Fibroblast of lung (primary cell): Measurements from ENCODE around the gene TRPM3. TPM values are rescaled to one million over a fixed set of nuclear protein-coding genes. Genes with fewer than 3 reads are reported as not detected.
A peak's percentile ranks its signal among the peaks of the same experiment; 100 is the strongest.

ENCODE experiments used
- DNase-seq, 2 donors: peaks; one replicate each; pipeline versions ENCODE4 v3.0.0 to v3.0.0-alpha.2; 2010; ENCODE audit warnings: low read depth in 2 of 2
- H2AFZ ChIP-seq: 2 replicates; pipeline ENCODE4 v1.5.1; 2012; ENCODE audit warnings: low read length, control low read depth, inconsistent platforms
- H3K27ac ChIP-seq: 2 replicates; pipeline ENCODE4 v1.5.1; 2011; ENCODE audit warnings: low read length, control low read depth; ENCODE audit not compliant: insufficient read depth
- H3K27me3 ChIP-seq: 2 replicates; pipeline ENCODE4 v1.5.1; 2011; ENCODE audit warnings: mild to moderate bottlenecking, low read length; ENCODE audit not compliant: control insufficient read depth, insufficient read depth
- H3K36me3 ChIP-seq: 2 replicates; pipeline ENCODE4 v1.5.1; 2011; ENCODE audit warnings: low read length; ENCODE audit not compliant: control insufficient read depth, insufficient read depth
- H3K4me1 ChIP-seq: 2 replicates; pipeline ENCODE4 v1.5.1; 2011; ENCODE audit warnings: low read length; ENCODE audit not compliant: control insufficient read depth, insufficient read depth; ENCODE audit errors: extremely low read depth
- H3K4me2 ChIP-seq: 2 replicates; pipeline ENCODE4 v1.5.1; 2011; ENCODE audit warnings: low read length, control low read depth; ENCODE audit not compliant: insufficient read depth; ENCODE audit errors: extremely low read depth
- H3K4me3 ChIP-seq, 4 experiments: fragments of 200-600 bp in 1 of 4; sonication (generic) in 1 of 4; replicated peaks in 1 of 4; 2 replicates each; pipeline ENCODE4 v1.5.1; 2011 to 2016; ENCODE audit warnings: low read length in 4 of 4, low read depth in 3 of 4, mild to moderate bottlenecking in 3 of 4, control low read depth in 2 of 4, inconsistent platforms in 1 of 4, mixed read lengths in 1 of 4; ENCODE audit not compliant: insufficient read depth in 1 of 4; ENCODE audit errors: control extremely low read depth in 1 of 4
- H3K79me2 ChIP-seq: 2 replicates; pipeline ENCODE4 v1.5.1; 2012; ENCODE audit warnings: mild to moderate bottlenecking, low read length, inconsistent platforms; ENCODE audit not compliant: control insufficient read depth, insufficient read depth
- H3K9ac ChIP-seq: 2 replicates; pipeline ENCODE4 v1.5.1; 2011; ENCODE audit warnings: mild to moderate bottlenecking, low read length, control low read depth; ENCODE audit not compliant: insufficient read depth
- H3K9me3 ChIP-seq: 2 replicates; pipeline ENCODE4 v1.5.1; 2012; ENCODE audit warnings: low read depth, low read length; ENCODE audit not compliant: control insufficient read depth, insufficient read depth
- H4K20me1 ChIP-seq: 2 replicates; pipeline ENCODE4 v1.5.1; 2011; ENCODE audit warnings: low read length; ENCODE audit not compliant: control insufficient read depth, insufficient read depth; ENCODE audit errors: extremely low read depth
- CTCF ChIP-seq, 2 donors: IDR thresholded peaks in 1 of 2; conservative IDR thresholded peaks in 1 of 2; 1 replicate in 1 of 2; 2 replicates in 1 of 2; pipeline ENCODE4 v1.5.1; 2011 to 2012; ENCODE audit warnings: low read length in 2 of 2, control low read depth in 1 of 2, inconsistent platforms in 1 of 2, low read depth in 1 of 2, mild to moderate bottlenecking in 1 of 2
- EZH2 ChIP-seq: IDR thresholded peaks from 2 replicates; pipeline ENCODE4 v1.5.1; 2012; ENCODE audit warnings: low read length, control low read depth, mild to moderate bottlenecking; ENCODE audit errors: missing control alignments
- polyA plus RNA-seq, 2 donors: library from polyadenylated mRNA; depleted of rRNA in 1 of 2; stranded (reverse) in 1 of 2; unstranded in 1 of 2; fragments of >200 nt; gene quantifications; 2 replicates each; pipeline ENCODE4 v1.2.1, GENCODE V29; 2011 to 2012; ENCODE audit warnings: missing spikeins in 1 of 2
- total RNA-seq: library from RNA; depleted of rRNA; stranded (reverse); fragments of >200 nt; gene quantifications from 2 replicates; pipeline ENCODE4 v1.2.1, GENCODE V29; 2014

The TRPM3 gene
- total and polyA plus RNA-seq, 2 donors (not counting 1 experiment from before 2014, with no cell fraction given), result 0.05 to 0.50 TPM

DNA sequence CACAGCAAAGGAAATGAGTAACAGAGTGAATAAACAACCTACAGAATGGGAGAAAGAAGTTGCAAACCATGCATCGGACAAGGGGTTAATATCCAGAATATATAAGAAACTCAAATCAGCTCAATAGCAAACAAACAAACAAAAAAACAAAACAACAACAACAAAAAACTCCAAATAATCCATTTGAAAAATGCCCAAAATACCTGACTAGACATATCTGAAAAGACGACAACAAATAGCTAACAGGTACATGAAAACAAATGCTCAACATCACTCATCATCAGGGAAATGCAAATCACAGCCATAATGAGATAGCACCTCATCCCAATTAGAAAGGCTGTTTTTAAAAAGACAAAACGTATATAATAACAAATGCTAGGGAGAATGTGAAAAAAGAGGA lies 111.2 kb downstream of the TRPM3 start:
- no peaks in the 10 kb centered on the region for H3K27me3 ChIP-seq
- no peaks in the 10 kb centered on the region for H3K79me2 ChIP-seq
- no peaks in the 10 kb centered on the region for H3K4me1 ChIP-seq
- H2AFZ ChIP-seq, result no peak overlapping the region
- H3K4me2 ChIP-seq, result no peak overlapping the region
- DNase-seq, result no peak
- H3K9ac ChIP-seq, result no peak overlapping the region
- no peak overlapping the region for H3K4me3 ChIP-seq
- H3K36me3 ChIP-seq, result no peaks in the 10 kb centered on the region
- H3K27ac ChIP-seq, result no peak overlapping the region
- H4K20me1 ChIP-seq, result no peaks in the 10 kb centered on the region
- no peaks in the 10 kb centered on the region for H3K9me3 ChIP-seq
- TF ChIP-seq EZH2 (no peak), CTCF (conservative IDR thresholded peaks at IDR 0.05 in 1 of 2, IDR thresholded peaks at IDR 0.05 in 1 of 2; ENCODE audit: low read depth in 1 of 2, low read length in 2 of 2) (no peak)

GRCh38 chr9:71005456-71005855 lies 116.0 kb downstream of the TRPM3 start:
- H3K9ac ChIP-seq, result no peak overlapping the region
- no peak overlapping the region for H3K27ac ChIP-seq
- H3K79me2 ChIP-seq, result no peaks in the 10 kb centered on the region
- H3K36me3 ChIP-seq, result no peaks in the 10 kb centered on the region
- H3K4me1 ChIP-seq, result no peaks in the 10 kb centered on the region
- H3K4me2 ChIP-seq, result no peak overlapping the region
- no peak overlapping the region for H3K4me3 ChIP-seq
- no peak overlapping the region for H2AFZ ChIP-seq
- DNase-seq, result no peak
- H3K9me3 ChIP-seq, result no peaks in the 10 kb centered on the region
- no peak for TF ChIP-seq CTCF (conservative IDR thresholded peaks at IDR 0.05 in 1 of 2, IDR thresholded peaks at IDR 0.05 in 1 of 2; ENCODE audit: low read depth in 1 of 2, low read length in 2 of 2)
- no peak for TF ChIP-seq EZH2
- H3K27me3 ChIP-seq, result no peaks in the 10 kb centered on the region
- no peaks in the 10 kb centered on the region for H4K20me1 ChIP-seq

DNA sequence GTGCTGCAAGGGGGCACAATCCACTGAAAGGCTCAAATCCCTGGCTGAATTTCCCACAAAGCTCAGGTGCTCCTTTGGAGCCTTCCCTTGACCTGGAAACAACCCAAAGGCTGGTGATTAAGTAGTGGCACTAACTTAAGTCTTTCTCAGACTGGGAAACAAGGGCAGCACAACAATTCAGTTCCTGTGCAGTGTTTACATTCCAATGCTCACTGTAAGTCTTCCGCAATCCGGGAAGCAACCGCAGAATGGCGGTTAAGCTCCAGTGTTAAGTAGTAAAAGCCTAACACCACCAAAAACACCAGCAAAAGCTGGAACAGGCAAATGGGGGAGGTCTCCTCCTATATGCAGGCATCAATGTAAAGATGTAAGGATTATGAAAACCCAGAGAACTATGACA lies 117.2 kb downstream of the TRPM3 start:
- Histone ChIP-seq H3K27me3 (no peaks in the 10 kb centered on the region), H3K4me3 (no peak overlapping the region), H3K9me3 (no peaks in the 10 kb centered on the region), H3K4me2 (no peak overlapping the region), H3K36me3 (no peaks in the 10 kb centered on the region), H4K20me1 (no peaks in the 10 kb centered on the region), H3K4me1 (no peaks in the 10 kb centered on the region), H3K27ac (no peak overlapping the region), H3K79me2 (no peaks in the 10 kb centered on the region), H2AFZ (no peak overlapping the region), H3K9ac (no peak overlapping the region)
- TF ChIP-seq EZH2 (no peak), CTCF (conservative IDR thresholded peaks at IDR 0.05 in 1 of 2, IDR thresholded peaks at IDR 0.05 in 1 of 2; ENCODE audit: low read depth in 1 of 2, low read length in 2 of 2) (no peak)
- DNase-seq, result peak; percentile 3 to 47
